ENCODE measurements around the gene ATOH8. TPM values are rescaled to one million over a fixed set of nuclear protein-coding genes. Genes with fewer than 3 reads are reported as not detected.

ATOH8 gene
- total and polyA plus RNA-seq, 4 experiments from 2014 or later: not detected

DNA sequence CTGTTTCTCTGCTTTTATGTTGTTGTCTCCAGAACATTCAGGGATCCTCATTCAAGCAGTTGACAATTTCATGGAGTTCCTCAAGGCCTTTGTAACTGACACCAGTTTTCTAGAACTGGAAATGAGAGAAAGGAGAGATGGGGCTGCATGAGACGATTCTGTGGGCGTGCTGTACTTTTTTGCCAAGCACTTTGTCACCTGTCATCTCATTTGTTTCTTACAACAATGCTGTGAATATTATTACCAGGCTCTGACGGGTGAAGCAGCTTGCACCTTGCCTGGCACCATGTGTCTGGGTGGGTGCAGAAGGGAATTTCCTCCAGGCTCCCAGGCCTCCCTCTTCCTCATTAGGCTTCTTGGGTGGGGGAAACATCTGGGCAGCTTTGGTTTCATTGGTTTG is 22.2 kb upstream of the ATOH8 start:
- H3K27me3 Mint-ChIP-seq: peaks cover 6 to 8% of the 10 kb centered on the region in 2 donors
- H3K27ac ChIP-seq (ENCODE audit: low read depth, low read length): no peak overlapping the region
- intact Hi-C loops (cut with micrococcal nuclease): no loop called here
- DNase-seq: no peak
- H3K4me3 ChIP-seq (ENCODE audit: low read length in 2 of 2): no peak overlapping the region
- no peaks in the 10 kb centered on the region for H3K36me3 Mint-ChIP-seq
- POLR2A ChIA-PET (ENCODE audit: partially characterized antibody): no interaction called here
- peaks cover 0 to 5% (median 2%) of the 10 kb centered on the region in 4 donors for H3K4me1 Mint-ChIP-seq
- H3K9me3 Mint-ChIP-seq: no peaks in the 10 kb centered on the region
- H3K27ac Mint-ChIP-seq: no peak overlapping the region
- CTCF ChIA-PET (ENCODE audit: partially characterized antibody): interaction anchor here (3.1 kb wide), 1 partner anchor 83 kb away, joined by 12 read pairs; no protein-coding TSS in a partner anchor
- H3K9me3 ChIP-seq (ENCODE audit: control insufficient read depth in 1 of 2, low read length in 2 of 2): no peaks in the 10 kb centered on the region
- H3K36me3 ChIP-seq (ENCODE audit: insufficient read depth, low read length): no peaks in the 10 kb centered on the region
- H3K4me3 Mint-ChIP-seq: no peak overlapping the region
- H3K4me1 ChIP-seq (ENCODE audit: insufficient read depth, low read length): peaks cover 5% of the 10 kb centered on the region
- peaks cover 10% of the 10 kb centered on the region for H3K27me3 ChIP-seq (ENCODE audit: insufficient read depth, low read length)

GRCh38 chr2:85732467-85733120 is 21.2 kb upstream of the ATOH8 start:
- no peaks in the 10 kb centered on the region for H3K9me3 Mint-ChIP-seq
- H3K4me1 Mint-ChIP-seq: peaks cover 0 to 5% (median 2%) of the 10 kb centered on the region in 4 donors

DNA sequence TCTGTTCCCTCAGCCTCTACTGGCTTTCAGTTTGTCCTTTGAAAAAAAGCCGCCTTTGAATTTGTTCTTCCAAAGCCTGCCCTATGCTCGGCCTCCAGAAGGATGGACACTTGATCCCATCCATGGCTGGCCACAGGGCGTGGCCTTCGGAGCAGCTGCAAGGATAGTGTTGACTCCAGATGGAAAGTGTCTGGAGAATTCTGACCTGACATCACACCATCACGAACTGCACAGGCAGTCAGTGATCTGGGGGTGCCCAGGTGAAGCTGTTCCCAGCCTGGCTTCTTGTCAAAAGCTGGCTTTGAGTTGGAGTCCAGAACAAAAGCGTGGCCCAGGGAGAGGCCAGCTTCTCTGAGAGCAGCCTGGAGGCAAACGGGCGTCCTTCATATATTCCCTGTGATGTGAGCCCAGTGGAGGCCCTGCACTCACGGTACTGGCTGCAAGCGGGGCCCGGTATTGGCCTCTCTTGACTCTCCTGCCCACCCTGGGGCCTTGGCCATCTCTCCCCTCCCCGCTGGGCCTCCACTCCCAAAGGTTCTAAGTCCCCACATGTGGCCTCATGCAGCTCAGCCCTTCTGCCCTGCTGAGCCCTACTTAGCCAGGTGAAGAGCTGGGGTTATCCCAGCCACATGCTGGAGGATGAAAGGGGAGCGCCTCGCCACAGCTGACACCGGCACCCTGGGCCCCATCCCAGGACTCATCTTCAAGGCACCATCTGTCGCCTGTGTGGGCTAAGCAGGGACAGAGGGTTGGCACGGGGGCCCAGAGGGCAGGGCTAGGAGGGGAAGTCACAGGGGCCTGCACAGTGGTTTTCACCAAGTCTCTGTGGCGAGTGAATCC is 20.4 kb upstream of the ATOH8 start:
- Histone ChIP-seq H3K27me3 (ENCODE audit: insufficient read depth, low read length) (peaks cover 10% of the 10 kb centered on the region), H3K4me3 (ENCODE audit: low read length in 2 of 2) (no peak overlapping the region), H3K9me3 (ENCODE audit: control insufficient read depth in 1 of 2, low read length in 2 of 2) (no peaks in the 10 kb centered on the region), H3K4me1 (ENCODE audit: insufficient read depth, low read length) (peaks cover 5% of the 10 kb centered on the region), H3K36me3 (ENCODE audit: insufficient read depth, low read length) (no peaks in the 10 kb centered on the region), H3K27ac (ENCODE audit: low read depth, low read length) (no peak overlapping the region)
- Mint-ChIP-seq H3K27me3 (peaks cover 12 to 14% of the 10 kb centered on the region in 2 donors), H3K27ac (no peak overlapping the region), H3K36me3 (no peaks in the 10 kb centered on the region), H3K4me1 (peaks cover 0 to 5% (median 2%) of the 10 kb centered on the region in 4 donors), H3K9me3 (no peaks in the 10 kb centered on the region), H3K4me3 (no peak overlapping the region)
- intact Hi-C loops (cut with micrococcal nuclease): no loop called here
- no peak for DNase-seq
- CTCF ChIA-PET (ENCODE audit: partially characterized antibody): interaction anchor here (1.2 to 3.1 kb wide), 4 partner anchors 8 to 313 kb away, joined by 3 to 12 read pairs (median 5); no protein-coding TSS in a partner anchor
- POLR2A ChIA-PET (ENCODE audit: partially characterized antibody): no interaction called here

More at GRCh38 chr2:85732467-85733120, 21.2 kb upstream of the ATOH8 start:
- Mint-ChIP-seq H3K27ac (peak overlapping the region in 1 of 7 donors; percentile 47), H3K27me3 (peaks cover 8 to 11% of the 10 kb centered on the region in 2 donors), H3K4me3 (no peak overlapping the region), H3K36me3 (no peaks in the 10 kb centered on the region)
- H3K4me3 ChIP-seq (ENCODE audit: low read length in 2 of 2): no peak overlapping the region
- CTCF ChIA-PET (ENCODE audit: partially characterized antibody): interaction anchor here (1.2 to 3.1 kb wide), 4 partner anchors 8 to 312 kb away, joined by 3 to 12 read pairs (median 5); no protein-coding TSS in a partner anchor
- peaks cover 5% of the 10 kb centered on the region for H3K4me1 ChIP-seq (ENCODE audit: insufficient read depth, low read length)
- H3K36me3 ChIP-seq (ENCODE audit: insufficient read depth, low read length): no peaks in the 10 kb centered on the region
- no peak for DNase-seq
- H3K27ac ChIP-seq (ENCODE audit: low read depth, low read length): no peak overlapping the region
- POLR2A ChIA-PET (ENCODE audit: partially characterized antibody): no interaction called here
- H3K9me3 ChIP-seq (ENCODE audit: control insufficient read depth in 1 of 2, low read length in 2 of 2): no peaks in the 10 kb centered on the region
- peaks cover 10% of the 10 kb centered on the region for H3K27me3 ChIP-seq (ENCODE audit: insufficient read depth, low read length)
- intact Hi-C loops (cut with micrococcal nuclease): no loop called here

DNA sequence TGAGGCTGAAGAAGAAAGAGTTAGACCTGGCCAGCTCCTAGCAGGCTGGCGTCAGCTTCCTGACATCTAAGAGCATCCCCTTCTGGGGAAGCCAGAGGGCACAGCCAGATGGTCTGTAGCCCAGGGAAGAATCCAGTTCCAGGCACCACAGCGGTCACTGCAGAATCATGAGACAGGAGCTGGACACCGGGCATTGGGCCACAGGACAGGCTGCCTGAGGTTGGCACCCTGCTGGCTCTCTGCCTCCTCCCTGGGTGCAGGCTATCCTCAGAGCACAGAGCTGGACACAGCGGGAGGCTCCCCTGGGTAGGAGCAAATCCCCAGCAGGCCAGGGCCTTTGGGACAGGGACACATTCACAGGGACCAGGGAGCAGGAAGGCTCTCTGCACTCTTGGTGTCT is 19.8 kb upstream of the ATOH8 start:
- Mint-ChIP-seq H3K27me3 (peaks cover 14 to 16% of the 10 kb centered on the region in 2 donors), H3K4me3 (no peak overlapping the region), H3K9me3 (no peaks in the 10 kb centered on the region), H3K36me3 (no peaks in the 10 kb centered on the region), H3K27ac (no peak overlapping the region), H3K4me1 (peaks cover 0 to 4% (median 1%) of the 10 kb centered on the region in 4 donors)
- DNase-seq: no peak
- Histone ChIP-seq H3K27me3 (ENCODE audit: insufficient read depth, low read length) (peaks cover 4% of the 10 kb centered on the region), H3K9me3 (ENCODE audit: control insufficient read depth in 1 of 2, low read length in 2 of 2) (no peaks in the 10 kb centered on the region), H3K4me1 (ENCODE audit: insufficient read depth, low read length) (peaks cover 2% of the 10 kb centered on the region), H3K36me3 (ENCODE audit: insufficient read depth, low read length) (no peaks in the 10 kb centered on the region), H3K4me3 (ENCODE audit: low read length in 2 of 2) (no peak overlapping the region), H3K27ac (ENCODE audit: low read depth, low read length) (no peak overlapping the region)
- POLR2A ChIA-PET (ENCODE audit: partially characterized antibody): no interaction called here
- intact Hi-C loops (cut with micrococcal nuclease): no loop called here
- CTCF ChIA-PET (ENCODE audit: partially characterized antibody): interaction anchor here (1.0 to 3.1 kb wide), 4 partner anchors 9 to 80 kb away, joined by 3 to 12 read pairs (median 5); no protein-coding TSS in a partner anchor

DNA sequence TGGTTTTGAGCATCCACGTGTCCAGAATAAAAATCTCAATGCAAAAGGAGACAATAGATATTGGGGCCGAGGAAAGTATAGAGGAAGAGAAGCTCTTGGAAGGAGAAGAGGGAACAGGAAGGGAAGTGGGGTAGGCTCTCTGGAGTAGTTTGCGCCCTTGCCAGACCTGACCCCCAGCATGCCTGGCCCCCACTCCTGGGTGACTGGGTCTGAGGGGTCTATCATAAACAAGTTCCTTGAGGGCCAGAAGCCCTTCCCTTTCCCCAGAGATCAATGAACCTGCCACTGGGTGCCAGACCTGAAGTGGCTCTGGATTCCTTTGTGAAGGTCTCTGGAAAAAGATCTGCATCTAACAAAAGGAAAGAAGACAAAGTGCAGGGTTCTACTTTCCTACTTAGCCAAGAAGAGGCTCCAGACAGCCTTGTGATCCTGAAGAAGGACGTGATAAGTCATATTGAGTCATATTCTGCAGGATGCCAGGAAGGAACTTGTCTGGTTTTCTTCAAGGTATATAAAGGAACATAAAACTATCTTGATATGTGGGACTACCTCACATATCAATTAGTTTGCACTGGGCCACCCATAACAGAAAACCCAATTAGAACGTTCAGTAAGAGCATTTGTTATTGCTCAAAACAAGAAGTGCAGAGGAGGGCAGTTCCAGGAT is 18.7 kb upstream of the ATOH8 start:
- H3K4me3 Mint-ChIP-seq: no peak overlapping the region
- DNase-seq: no peak
- Histone ChIP-seq H3K9me3 (ENCODE audit: control insufficient read depth in 1 of 2, low read length in 2 of 2) (no peaks in the 10 kb centered on the region), H3K4me1 (ENCODE audit: insufficient read depth, low read length) (no peaks in the 10 kb centered on the region), H3K27me3 (ENCODE audit: insufficient read depth, low read length) (no peaks in the 10 kb centered on the region), H3K36me3 (ENCODE audit: insufficient read depth, low read length) (no peaks in the 10 kb centered on the region), H3K4me3 (ENCODE audit: low read length in 2 of 2) (no peak overlapping the region), H3K27ac (ENCODE audit: low read depth, low read length) (no peak overlapping the region)
- H3K27me3 Mint-ChIP-seq: peaks cover 12 to 14% of the 10 kb centered on the region in 2 donors
- no peaks in the 10 kb centered on the region for H3K36me3 Mint-ChIP-seq
- H3K27ac Mint-ChIP-seq: no peak overlapping the region
- H3K4me1 Mint-ChIP-seq: no peaks in the 10 kb centered on the region
- ChIA-PET CTCF (ENCODE audit: partially characterized antibody) (interaction anchor here (1.0 kb wide), 2 partner anchors 15 to 79 kb away, joined by 3 read pairs; no protein-coding TSS in a partner anchor), POLR2A (ENCODE audit: partially characterized antibody) (no interaction called here)
- no peaks in the 10 kb centered on the region for H3K9me3 Mint-ChIP-seq
- intact Hi-C loops (cut with micrococcal nuclease): no loop called here

DNA sequence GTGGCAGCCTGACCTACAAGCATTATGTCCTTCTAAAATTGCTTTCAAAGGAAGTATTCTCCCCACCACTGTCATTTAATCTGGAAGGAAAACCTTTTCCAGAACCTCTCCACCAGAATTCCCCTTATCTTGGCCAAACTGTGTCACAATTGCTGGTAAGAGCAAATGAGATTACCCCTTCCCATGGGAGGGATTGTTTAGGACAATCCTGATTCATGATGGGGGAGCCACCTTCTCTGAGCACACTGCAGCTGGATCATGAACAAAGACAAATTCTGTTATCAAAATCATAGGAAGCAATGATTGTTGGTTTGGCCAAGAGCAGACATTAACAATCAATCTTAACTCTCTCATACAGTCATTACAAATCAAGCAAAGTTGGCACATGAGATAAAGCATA is 18.1 kb upstream of the ATOH8 start:
- no peak overlapping the region for H3K27ac Mint-ChIP-seq
- no peak overlapping the region for H3K4me3 Mint-ChIP-seq
- ChIA-PET CTCF (ENCODE audit: partially characterized antibody) (interaction anchor here (1.0 kb wide), 1 partner anchor 78 kb away, joined by 3 read pairs; no protein-coding TSS in a partner anchor), POLR2A (ENCODE audit: partially characterized antibody) (no interaction called here)
- H3K36me3 Mint-ChIP-seq: no peaks in the 10 kb centered on the region
- Histone ChIP-seq H3K27me3 (ENCODE audit: insufficient read depth, low read length) (no peaks in the 10 kb centered on the region), H3K4me1 (ENCODE audit: insufficient read depth, low read length) (no peaks in the 10 kb centered on the region), H3K9me3 (ENCODE audit: control insufficient read depth in 1 of 2, low read length in 2 of 2) (no peaks in the 10 kb centered on the region), H3K36me3 (ENCODE audit: insufficient read depth, low read length) (no peaks in the 10 kb centered on the region), H3K27ac (ENCODE audit: low read depth, low read length) (no peak overlapping the region), H3K4me3 (ENCODE audit: low read length in 2 of 2) (no peak overlapping the region)
- H3K27me3 Mint-ChIP-seq: peaks cover 12 to 16% of the 10 kb centered on the region in 2 donors
- no peaks in the 10 kb centered on the region for H3K9me3 Mint-ChIP-seq
- H3K4me1 Mint-ChIP-seq: no peaks in the 10 kb centered on the region
- DNase-seq: no peak
- intact Hi-C loops (cut with micrococcal nuclease): no loop called here
